Common myeloid progenitor, CD34-positive (primary cell): ENCODE data around the gene FADS1.

Source experiments
- CTCF ChIA-PET: fragments of 350-600 bp; sonication (Branson Sonifier 250); formaldehyde crosslinking; loops from one replicate; lab custom pipeline; 2021; ENCODE audit warnings: antibody characterized with exemption; lab: Charles Lee
- POLR2A ChIA-PET: fragments of 350-600 bp; sonication (Branson Sonifier 250); formaldehyde crosslinking; loops from one replicate; lab custom pipeline; 2021; ENCODE audit warnings: antibody characterized with exemption; lab: Charles Lee
- DNase-seq, 3 donors: peaks; one replicate each; pipeline versions ENCODE4 v3.0.0 to v3.0.0-alpha.2; 2013
- H3K27ac ChIP-seq, 2 experiments: 1 replicate in 1 of 2; 2 replicates in 1 of 2; pipeline ENCODE4 v1.7.0; 2013; ENCODE audit warnings: inconsistent platforms in 2 of 2, low read length in 2 of 2, mild to moderate bottlenecking in 2 of 2, low read depth in 1 of 2, moderate library complexity in 1 of 2; ENCODE audit not compliant: severe bottlenecking in 2 of 2, insufficient read depth in 1 of 2, poor library complexity in 1 of 2
- H3K27me3 ChIP-seq, 5 experiments: replicated peaks in 2 of 5; 1 replicate in 3 of 5; 2 replicates in 2 of 5; pipeline versions ENCODE4 v1.6.1 to v1.7.0; 2013; ENCODE audit warnings: low read length in 4 of 5, mild to moderate bottlenecking in 2 of 5, moderate library complexity in 2 of 5, inconsistent platforms in 1 of 5; ENCODE audit not compliant: insufficient read depth in 5 of 5, control insufficient read depth in 4 of 5
- H3K36me3 ChIP-seq, 4 experiments: 1 replicate in 2 of 4; 2 replicates in 2 of 4; pipeline versions ENCODE4 v1.6.1 to v1.7.0; 2013; ENCODE audit warnings: low read length in 3 of 4, control low read depth in 1 of 4, mild to moderate bottlenecking in 1 of 4; ENCODE audit not compliant: control insufficient read depth in 4 of 4, insufficient read depth in 4 of 4
- H3K4me1 ChIP-seq, 4 experiments: 1 replicate in 3 of 4; 2 replicates in 1 of 4; pipeline versions ENCODE4 v1.6.1 to v1.7.1; 2013; ENCODE audit warnings: low read length in 3 of 4, mild to moderate bottlenecking in 3 of 4, control low read depth in 1 of 4, inconsistent platforms in 1 of 4, moderate library complexity in 1 of 4; ENCODE audit not compliant: control insufficient read depth in 4 of 4, insufficient read depth in 4 of 4; ENCODE audit errors: control extremely low read depth in 1 of 4
- H3K4me3 ChIP-seq, 7 experiments: 1 replicate in 4 of 7; 2 replicates in 3 of 7; pipeline versions ENCODE4 v1.5.1 to v1.7.0; 2013; ENCODE audit warnings: mild to moderate bottlenecking in 7 of 7, low read length in 6 of 7, moderate library complexity in 6 of 7, inconsistent platforms in 2 of 7, low read depth in 2 of 7, control low read depth in 1 of 7; ENCODE audit not compliant: insufficient read depth in 4 of 7, control insufficient read depth in 1 of 7; ENCODE audit errors: extremely low read depth in 1 of 7
- H3K9me3 ChIP-seq, 5 experiments: 1 replicate in 4 of 5; 2 replicates in 1 of 5; pipeline versions ENCODE4 v1.6.1 to v1.7.1; 2013; ENCODE audit warnings: low read length in 4 of 5, mild to moderate bottlenecking in 2 of 5, inconsistent platforms in 1 of 5, low read depth in 1 of 5, moderate library complexity in 1 of 5; ENCODE audit not compliant: control insufficient read depth in 4 of 5, insufficient read depth in 2 of 5; ENCODE audit errors: control extremely low read depth in 1 of 5
- WGBS: methylation state at CpG from one replicate; pipeline ENCODE4 v1.1.5; 2013; ENCODE audit not compliant: insufficient coverage; 5-methylcytosine and 5-hydroxymethylcytosine counted together

FADS1 gene

GRCh38 chr11:61762223-61762615, 54.6 kb downstream of the FADS1 start:
- Histone ChIP-seq H3K4me3 (no peak overlapping the region), H3K27ac (no peak overlapping the region), H3K4me1 (no peaks in the 10 kb centered on the region), H3K27me3 (peaks cover 0 to 9% (median 2%) of the 10 kb centered on the region in 5 experiments), H3K36me3 (no peaks in the 10 kb centered on the region), H3K9me3 (no peaks in the 10 kb centered on the region)
- WGBS: 77% methylated on average over 7 of the region's 10 CpGs
- ChIA-PET POLR2A (no interaction called here), CTCF (no interaction called here)
- no peak for DNase-seq

GRCh38 chr11:61761440-61762222, 55.2 kb downstream of the FADS1 start:
- Histone ChIP-seq H3K4me3 (no peak overlapping the region), H3K36me3 (no peaks in the 10 kb centered on the region), H3K4me1 (peaks cover 0 to 6% (median 2%) of the 10 kb centered on the region in 4 experiments), H3K9me3 (no peaks in the 10 kb centered on the region), H3K27ac (no peak overlapping the region), H3K27me3 (peaks cover 0 to 9% (median 2%) of the 10 kb centered on the region in 5 experiments)
- ChIA-PET POLR2A (no interaction called here), CTCF (no interaction called here)
- no peak for DNase-seq
- 96% methylated on average over 10 of the region's 11 CpGs for WGBS

- no peak overlapping the region for H3K4me3 ChIP-seq
- CTCF ChIA-PET: no interaction called here
- no peak overlapping the region for H3K27ac ChIP-seq
- WGBS: 94% methylated on average over 5 of the region's 13 CpGs
- DNase-seq: no peak
- peaks cover 0 to 9% (median 2%) of the 10 kb centered on the region in 5 experiments for H3K27me3 ChIP-seq
- H3K4me1 ChIP-seq: peaks cover 0 to 12% (median 7%) of the 10 kb centered on the region in 4 experiments
- no peaks in the 10 kb centered on the region for H3K9me3 ChIP-seq
- no peaks in the 10 kb centered on the region for H3K36me3 ChIP-seq
- POLR2A ChIA-PET: no interaction called here
These were observed 55.9 kb downstream of the FADS1 start for GRCh38 chr11:61760946-61761345.

GRCh38 chr11:61757213-61757862, 59.5 kb downstream of the FADS1 start:
- peaks cover 0 to 23% (median 3%) of the 10 kb centered on the region in 5 experiments for H3K27me3 ChIP-seq
- peaks cover 0 to 25% (median 13%) of the 10 kb centered on the region in 4 experiments for H3K4me1 ChIP-seq
- ChIA-PET POLR2A (no interaction called here), CTCF (interaction anchor here (1.5 to 1.8 kb wide), 2 partner anchors 8 to 10 kb away, joined by 6 to 8 read pairs; no protein-coding TSS in a partner anchor)
- H3K36me3 ChIP-seq: no peaks in the 10 kb centered on the region
- DNase-seq: no peak
- no peak overlapping the region for H3K27ac ChIP-seq
- no peak overlapping the region for H3K4me3 ChIP-seq
- 95% methylated on average over 15 of the region's 15 CpGs for WGBS
- no peaks in the 10 kb centered on the region for H3K9me3 ChIP-seq

- H3K27me3 ChIP-seq: peaks cover 0 to 24% (median 6%) of the 10 kb centered on the region in 5 experiments
- POLR2A ChIA-PET: no interaction called here
- H3K9me3 ChIP-seq: no peaks in the 10 kb centered on the region
- peaks cover 0 to 25% (median 16%) of the 10 kb centered on the region in 4 experiments for H3K4me1 ChIP-seq
- CTCF ChIA-PET: interaction anchor here (0.7 to 1.8 kb wide), 4 partner anchors 9 to 118 kb away, joined by 3 to 8 read pairs (median 4); no protein-coding TSS in a partner anchor
- H3K4me3 ChIP-seq: no peak overlapping the region
- 90% methylated on average over 3 of the region's 9 CpGs for WGBS
- H3K36me3 ChIP-seq: no peaks in the 10 kb centered on the region
- no peak overlapping the region for H3K27ac ChIP-seq
- DNase-seq: peak in 2 of 3 donors; percentile 39 to 46
These were observed 60.2 kb downstream of the FADS1 start for GRCh38 chr11:61756452-61757212.

GRCh38 chr11:61756147-61756451, 60.7 kb downstream of the FADS1 start:
- 87% methylated on average over 2 of the region's 4 CpGs for WGBS
- H3K27ac ChIP-seq: no peak overlapping the region
- H3K4me3 ChIP-seq: no peak overlapping the region
- ChIA-PET CTCF (interaction anchor here (0.7 to 1.4 kb wide), 3 partner anchors 9 to 118 kb away, joined by 3 to 5 read pairs (median 4); no protein-coding TSS in a partner anchor), POLR2A (no interaction called here)
- peaks cover 0 to 26% (median 6%) of the 10 kb centered on the region in 5 experiments for H3K27me3 ChIP-seq
- no peaks in the 10 kb centered on the region for H3K36me3 ChIP-seq
- no peaks in the 10 kb centered on the region for H3K9me3 ChIP-seq
- DNase-seq: no peak
- peaks cover 0 to 25% (median 16%) of the 10 kb centered on the region in 4 experiments for H3K4me1 ChIP-seq
